HG03439 (cell line): ENCODE measurements around the gene ZNF341.

Experiments
- ATAC-seq: cut with Tn5 transposase; IDR thresholded peaks from one replicate; pipeline ENCODE4 v1.9.1; 2021; ENCODE audit warnings: mild to moderate bottlenecking, moderate library complexity; ENCODE audit not compliant: unreplicated experiment

Gene ZNF341

GRCh38 chr20:33701629-33702450 is 30.0 kb upstream of the ZNF341 start:
- no peak for ATAC-seq

- ATAC-seq, result no peak
Measured at GRCh38 chr20:33702861-33703260, 28.9 kb upstream of the ZNF341 start.

GRCh38 chr20:33703498-33704137 is 28.2 kb upstream of the ZNF341 start:
- ATAC-seq, result no peak

GRCh38 chr20:33704197-33704924 is 27.4 kb upstream of the ZNF341 start:
- no peak for ATAC-seq

- ATAC-seq, result no peak
Measured at GRCh38 chr20:33707668-33708067, 24.1 kb upstream of the ZNF341 start.

- ATAC-seq, result no peak
Measured at GRCh38 chr20:33709398-33709797, 22.4 kb upstream of the ZNF341 start.

GRCh38 chr20:33709905-33710541 is 21.8 kb upstream of the ZNF341 start:
- no peak for ATAC-seq

- no peak for ATAC-seq
Measured at GRCh38 chr20:33710681-33711445, 20.9 kb upstream of the ZNF341 start.

GRCh38 chr20:33711446-33711738 is 20.4 kb upstream of the ZNF341 start:
- no peak for ATAC-seq

- ATAC-seq, result no peak
Measured at GRCh38 chr20:33713865-33714367, 17.9 kb upstream of the ZNF341 start.

GRCh38 chr20:33716498-33716897 is 15.3 kb upstream of the ZNF341 start:
- ATAC-seq, result no peak

GRCh38 chr20:33719277-33719988 is 12.4 kb upstream of the ZNF341 start:
- ATAC-seq, result no peak

GRCh38 chr20:33719989-33720709 is 11.6 kb upstream of the ZNF341 start, which contains the start of gene PXMP4:
TSS of gene PXMP4 (minus strand) at chr20:33720310. CDS start at chr20:33720207, 103 bp downstream.
- ATAC-seq, result peak; percentile 97

GRCh38 chr20:33721391-33722140 is 10.2 kb upstream of the ZNF341 start:
- ATAC-seq, result no peak

GRCh38 chr20:33724439-33725094 is 7.2 kb upstream of the ZNF341 start:
- ATAC-seq, result no peak

GRCh38 chr20:33725607-33726264 is 6.1 kb upstream of the ZNF341 start:
- no peak for ATAC-seq

- ATAC-seq, result no peak
Measured at GRCh38 chr20:33727115-33727479, 4.7 kb upstream of the ZNF341 start.
